ENCODE data around the gene XPO4.

The XPO4 gene

DNA sequence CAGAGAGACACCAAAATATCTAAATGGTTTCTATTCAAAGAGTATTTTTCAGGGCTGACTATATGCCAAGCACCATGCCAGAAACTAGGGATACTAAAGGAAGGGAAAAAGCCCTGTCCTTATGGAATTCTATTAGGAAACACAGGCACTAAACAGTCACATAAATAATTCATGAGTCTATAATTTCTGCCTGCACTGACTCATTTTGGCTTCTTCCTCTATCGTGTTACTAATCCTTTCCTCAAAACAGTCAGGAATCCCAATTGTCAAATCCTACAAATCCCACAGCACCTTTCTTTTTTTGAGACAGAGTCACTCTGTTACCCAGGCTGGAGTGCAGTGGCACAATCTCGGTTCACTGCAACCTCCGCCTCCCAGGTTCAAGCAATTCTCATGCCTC lies 29.2 kb downstream of the XPO4 start:
- Histone ChIP-seq H3K27me3 (ENCODE audit: insufficient read depth, poor library complexity, severe bottlenecking) (no peaks in the 10 kb centered on the region), H3K4me3 (replicated peaks; ENCODE audit: insufficient read depth, low read length) (no peak overlapping the region), H3K27ac (replicated peaks) (no peak overlapping the region)
- no peak for DNase-seq (ENCODE audit: low read depth in 1 of 2, low spot score in 1 of 2)
- no peak for TF ChIP-seq POLR2AphosphoS5 (IDR thresholded peaks at IDR 0.05; ENCODE audit: low read depth)
- no peak for TF ChIP-seq CTCF (IDR thresholded peaks at IDR 0.05; ENCODE audit: insufficient read depth, low read length)
- no peak for TF ChIP-seq SPI1 (IDR thresholded peaks at IDR 0.05; ENCODE audit: borderline replicate concordance, low read depth)
- TF ChIP-seq REST (IDR thresholded peaks at IDR 0.05; ENCODE audit: insufficient replicate concordance, low read depth): no peak
- TF ChIP-seq GABPA (IDR thresholded peaks at IDR 0.05; ENCODE audit: low read depth): no peak

GRCh38 chr13:20870829-20871228 lies 31.7 kb downstream of the XPO4 start:
- no peak for DNase-seq (ENCODE audit: low read depth in 1 of 2, low spot score in 1 of 2)
- Histone ChIP-seq H3K4me3 (replicated peaks; ENCODE audit: insufficient read depth, low read length) (no peak overlapping the region), H3K27ac (replicated peaks) (no peak overlapping the region), H3K27me3 (ENCODE audit: insufficient read depth, poor library complexity, severe bottlenecking) (no peaks in the 10 kb centered on the region)
- no peak for TF ChIP-seq REST (IDR thresholded peaks at IDR 0.05; ENCODE audit: insufficient replicate concordance, low read depth)
- TF ChIP-seq SPI1 (IDR thresholded peaks at IDR 0.05; ENCODE audit: borderline replicate concordance, low read depth): no peak
- TF ChIP-seq POLR2AphosphoS5 (IDR thresholded peaks at IDR 0.05; ENCODE audit: low read depth): no peak
- no peak for TF ChIP-seq CTCF (IDR thresholded peaks at IDR 0.05; ENCODE audit: insufficient read depth, low read length)

GRCh38 chr13:20869540-20869939 lies 33.0 kb downstream of the XPO4 start:
- no peak overlapping the region for H3K27ac ChIP-seq (replicated peaks)
- H3K4me3 ChIP-seq (replicated peaks; ENCODE audit: insufficient read depth, low read length): no peak overlapping the region
- TF ChIP-seq CTCF (IDR thresholded peaks at IDR 0.05; ENCODE audit: insufficient read depth, low read length): no peak
- no peak for TF ChIP-seq REST (IDR thresholded peaks at IDR 0.05; ENCODE audit: insufficient replicate concordance, low read depth)
- no peak for TF ChIP-seq POLR2AphosphoS5 (IDR thresholded peaks at IDR 0.05; ENCODE audit: low read depth)
- no peak for TF ChIP-seq GABPA (IDR thresholded peaks at IDR 0.05; ENCODE audit: low read depth)
- no peak for TF ChIP-seq SPI1 (IDR thresholded peaks at IDR 0.05; ENCODE audit: borderline replicate concordance, low read depth)
- H3K27me3 ChIP-seq (ENCODE audit: insufficient read depth, poor library complexity, severe bottlenecking): no peaks in the 10 kb centered on the region
- DNase-seq (ENCODE audit: low read depth in 1 of 2, low spot score in 1 of 2): no peak
